ENCODE results near the gene FOLR2. TPM values are rescaled to one million over a fixed set of nuclear protein-coding genes. Genes with fewer than 3 reads are reported as not detected.

The FOLR2 gene
- total RNA-seq, 2 donors from 2014 or later = not detected

GRCh38 chr11:72236774-72237111, 20.1 kb downstream of the FOLR2 start:
- H3K36me3 Mint-ChIP-seq = no peaks in the 10 kb centered on the region
- no peak for ATAC-seq
- H3K27ac Mint-ChIP-seq = no peak overlapping the region
- H3K9me3 Mint-ChIP-seq = no peaks in the 10 kb centered on the region
- H3K4me1 Mint-ChIP-seq (ENCODE audit: low read depth in 2 of 2) = peaks cover 17 to 24% of the 10 kb centered on the region in 2 donors
- H3K27me3 Mint-ChIP-seq = peaks cover 16 to 17% of the 10 kb centered on the region in 2 donors
- no peak overlapping the region for H3K4me3 Mint-ChIP-seq
- no peak for DNase-seq (ENCODE audit: low spot score)

GRCh38 chr11:72237112-72237931, 20.7 kb downstream of the FOLR2 start:
- no peaks in the 10 kb centered on the region for H3K36me3 Mint-ChIP-seq
- no peak overlapping the region for H3K4me3 Mint-ChIP-seq
- H3K27ac Mint-ChIP-seq = no peak overlapping the region
- peaks cover 22 to 30% of the 10 kb centered on the region in 2 donors for H3K4me1 Mint-ChIP-seq (ENCODE audit: low read depth in 2 of 2)
- H3K9me3 Mint-ChIP-seq = no peaks in the 10 kb centered on the region
- peaks cover 22 to 23% of the 10 kb centered on the region in 2 donors for H3K27me3 Mint-ChIP-seq
- ATAC-seq (no peak), DNase-seq (ENCODE audit: low spot score) (no peak)

GRCh38 chr11:72238040-72238450, 21.5 kb downstream of the FOLR2 start:
- Mint-ChIP-seq H3K9me3 (no peaks in the 10 kb centered on the region), H3K4me3 (no peak overlapping the region), H3K4me1 (ENCODE audit: low read depth in 2 of 2) (peaks cover 22 to 31% of the 10 kb centered on the region in 2 donors), H3K27ac (no peak overlapping the region), H3K36me3 (no peaks in the 10 kb centered on the region), H3K27me3 (peaks cover 27 to 30% of the 10 kb centered on the region in 2 donors)
- DNase-seq (ENCODE audit: low spot score) = no peak
- peak; percentile 43 to 46 for ATAC-seq

GRCh38 chr11:72238492-72239312, 22.1 kb downstream of the FOLR2 start:
- Mint-ChIP-seq H3K9me3 (no peaks in the 10 kb centered on the region), H3K4me3 (no peak overlapping the region), H3K36me3 (no peaks in the 10 kb centered on the region), H3K27me3 (peaks cover 32 to 37% of the 10 kb centered on the region in 2 donors), H3K27ac (no peak overlapping the region), H3K4me1 (ENCODE audit: low read depth in 2 of 2) (peaks cover 27 to 36% of the 10 kb centered on the region in 2 donors)
- ATAC-seq (no peak), DNase-seq (ENCODE audit: low spot score) (no peak)

GRCh38 chr11:72239313-72239848, 22.8 kb downstream of the FOLR2 start:
- peak; percentile 73 for DNase-seq (ENCODE audit: low spot score)
- peak; percentile 65 to 84 for ATAC-seq
- Mint-ChIP-seq H3K36me3 (no peaks in the 10 kb centered on the region), H3K4me1 (ENCODE audit: low read depth in 2 of 2) (peaks cover 28 to 32% of the 10 kb centered on the region in 2 donors), H3K4me3 (peak overlapping the region; percentile 59), H3K27me3 (peaks cover 32 to 37% of the 10 kb centered on the region in 2 donors), H3K27ac (no peak overlapping the region), H3K9me3 (no peaks in the 10 kb centered on the region)

- Mint-ChIP-seq H3K4me3 (peak overlapping the region; percentile 66), H3K27ac (no peak overlapping the region), H3K4me1 (ENCODE audit: low read depth in 2 of 2) (peaks cover 32 to 34% of the 10 kb centered on the region in 2 donors), H3K27me3 (peaks cover 37 to 38% of the 10 kb centered on the region in 2 donors), H3K36me3 (no peaks in the 10 kb centered on the region), H3K9me3 (no peaks in the 10 kb centered on the region)
- ATAC-seq (no peak), DNase-seq (ENCODE audit: low spot score) (no peak)
Observed at GRCh38 chr11:72239849-72240460, 23.4 kb downstream of the FOLR2 start.

- DNase-seq (ENCODE audit: low spot score) = no peak
- Mint-ChIP-seq H3K4me1 (ENCODE audit: low read depth in 2 of 2) (peaks cover 32 to 34% of the 10 kb centered on the region in 2 donors), H3K27ac (no peak overlapping the region), H3K36me3 (no peaks in the 10 kb centered on the region), H3K9me3 (no peaks in the 10 kb centered on the region), H3K27me3 (peaks cover 37 to 38% of the 10 kb centered on the region in 2 donors), H3K4me3 (peak overlapping the region; percentile 66)
- no peak for ATAC-seq
Observed at GRCh38 chr11:72240461-72241290, 24.1 kb downstream of the FOLR2 start.

GRCh38 chr11:72241291-72241781, 24.7 kb downstream of the FOLR2 start:
- H3K36me3 Mint-ChIP-seq = no peaks in the 10 kb centered on the region
- no peaks in the 10 kb centered on the region for H3K9me3 Mint-ChIP-seq
- H3K4me3 Mint-ChIP-seq = peak overlapping the region; percentile 8
- H3K27me3 Mint-ChIP-seq = peaks cover 37 to 38% of the 10 kb centered on the region in 2 donors
- H3K4me1 Mint-ChIP-seq (ENCODE audit: low read depth in 2 of 2) = peaks cover 32 to 34% of the 10 kb centered on the region in 2 donors
- H3K27ac Mint-ChIP-seq = no peak overlapping the region
- no peak for DNase-seq (ENCODE audit: low spot score)
- no peak for ATAC-seq

- Mint-ChIP-seq H3K27me3 (peaks cover 37 to 38% of the 10 kb centered on the region in 2 donors), H3K36me3 (no peaks in the 10 kb centered on the region), H3K27ac (no peak overlapping the region), H3K4me3 (peak overlapping the region; percentile 8), H3K4me1 (ENCODE audit: low read depth in 2 of 2) (peaks cover 32 to 34% of the 10 kb centered on the region in 2 donors), H3K9me3 (no peaks in the 10 kb centered on the region)
- DNase-seq (ENCODE audit: low spot score) (no peak), ATAC-seq (no peak)
Observed at GRCh38 chr11:72242141-72242540, 25.5 kb downstream of the FOLR2 start.

GRCh38 chr11:72243173-72244059, 26.8 kb downstream of the FOLR2 start:
- H3K4me3 Mint-ChIP-seq = no peak overlapping the region
- no peak overlapping the region for H3K27ac Mint-ChIP-seq
- no peaks in the 10 kb centered on the region for H3K9me3 Mint-ChIP-seq
- no peaks in the 10 kb centered on the region for H3K36me3 Mint-ChIP-seq
- peaks cover 37 to 43% of the 10 kb centered on the region in 2 donors for H3K27me3 Mint-ChIP-seq
- DNase-seq (ENCODE audit: low spot score) (no peak), ATAC-seq (no peak)
- peaks cover 32 to 34% of the 10 kb centered on the region in 2 donors for H3K4me1 Mint-ChIP-seq (ENCODE audit: low read depth in 2 of 2)

GRCh38 chr11:72244060-72244360, 27.4 kb downstream of the FOLR2 start, which contains the start of gene PHOX2A:
TSS of gene PHOX2A (minus strand) at chr11:72244176. CDS start at chr11:72244004, 172 bp downstream.
- peak within 1 kb of the TSS; percentile 24 for H3K4me3 Mint-ChIP-seq
- peaks cover 37 to 45% of the 10 kb centered on the region in 2 donors for H3K27me3 Mint-ChIP-seq
- no peaks in the 10 kb centered on the region for H3K36me3 Mint-ChIP-seq
- no peak within 1 kb of the TSS for H3K27ac Mint-ChIP-seq
- no peaks in the 10 kb centered on the region for H3K9me3 Mint-ChIP-seq
- ATAC-seq (no peak), DNase-seq (ENCODE audit: low spot score) (no peak)
- H3K4me1 Mint-ChIP-seq (ENCODE audit: low read depth in 2 of 2) = peaks cover 32 to 34% of the 10 kb centered on the region in 2 donors
